T follicular helper cell (primary cell): Measurements from ENCODE around the gene CAMTA1.

Experiments
- DNase-seq: peaks from one replicate; pipeline ENCODE4 v3.0.0-alpha.2; 2020; ENCODE audit warnings: low read depth

Gene CAMTA1

DNA sequence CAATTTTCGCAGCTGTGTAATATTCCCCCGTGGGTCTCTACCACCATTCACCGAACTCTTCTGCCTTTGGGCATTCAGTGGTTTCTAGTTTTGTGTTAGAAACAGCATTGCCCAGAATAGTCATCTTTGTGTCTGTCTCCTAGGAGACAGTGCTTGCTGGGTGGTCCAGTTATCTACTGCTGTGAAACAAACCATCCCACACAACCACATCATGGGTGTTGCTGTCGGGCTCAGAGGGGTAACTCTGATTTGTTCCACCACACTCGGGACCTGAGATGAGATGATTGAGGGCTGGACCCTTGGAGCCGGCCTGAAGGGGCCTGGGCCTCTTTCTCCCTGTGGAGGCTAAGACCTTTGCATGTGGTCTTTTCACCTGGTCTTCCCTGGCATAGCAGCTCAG, 558.6 kb downstream of the CAMTA1 start:
- DNase-seq, result no peak

DNA sequence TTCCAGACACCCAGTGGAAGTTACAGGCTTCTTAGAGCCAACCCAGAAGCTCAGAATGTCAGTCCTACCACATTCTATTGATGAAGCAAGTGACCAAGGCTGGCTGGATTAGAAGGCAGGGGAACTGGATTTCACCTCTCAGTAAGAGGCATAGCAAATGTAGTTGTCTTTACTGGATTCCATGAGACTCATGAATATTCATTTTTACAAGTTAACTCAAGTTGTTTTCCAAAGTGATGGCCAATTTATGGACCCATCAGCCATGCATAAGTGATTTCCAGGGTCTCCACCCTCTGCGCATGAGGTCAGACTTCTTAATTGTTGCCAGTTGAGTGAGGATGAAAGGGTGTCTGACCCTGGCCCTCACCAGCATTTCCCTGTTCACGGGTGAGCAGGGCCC, 559.0 kb downstream of the CAMTA1 start:
- no peak for DNase-seq

DNA sequence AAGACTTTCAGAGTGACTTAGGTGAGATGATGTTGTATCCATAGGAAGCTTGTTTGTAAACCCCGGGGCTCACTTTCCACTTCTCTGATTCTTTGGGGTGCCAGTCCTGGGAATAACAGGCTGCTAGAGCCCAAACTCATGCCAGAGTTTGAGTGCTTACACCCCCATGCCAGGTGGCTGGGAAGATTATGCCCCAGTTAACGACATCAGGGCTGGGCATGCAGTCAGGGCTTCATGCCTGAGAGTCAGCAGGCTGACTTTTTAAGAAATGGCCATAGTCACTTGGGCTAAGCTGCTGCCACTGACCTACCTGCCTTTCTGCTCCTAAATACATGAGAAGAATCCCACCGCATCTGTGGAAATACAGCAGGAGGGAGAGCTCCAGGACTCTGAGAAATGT, 560.3 kb downstream of the CAMTA1 start:
- DNase-seq, result no peak

DNA sequence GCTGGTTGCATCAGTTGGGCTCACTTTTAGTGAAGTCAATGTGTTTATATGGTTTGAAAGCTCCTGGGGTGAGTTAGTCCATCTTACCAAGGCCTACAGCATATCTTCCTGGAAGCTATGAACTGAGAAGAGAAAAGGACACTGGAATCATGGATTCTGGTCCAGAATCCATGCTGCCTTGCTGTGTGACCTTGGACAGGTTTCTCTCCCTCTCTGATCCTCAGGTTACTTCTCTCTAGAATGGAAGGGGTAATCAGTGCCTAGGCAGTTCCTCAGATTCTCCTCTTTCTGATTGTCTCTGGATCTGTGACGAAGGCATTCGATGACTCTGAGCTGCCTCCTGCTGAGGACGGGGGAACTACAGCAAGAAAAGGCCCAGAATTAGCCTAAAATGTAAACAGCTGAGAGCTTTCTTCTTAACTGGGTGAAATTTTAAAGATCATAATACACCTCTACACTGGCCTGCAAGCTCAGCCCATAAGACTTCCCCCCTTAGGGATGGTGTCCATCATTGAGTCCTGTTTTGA, 560.9 kb downstream of the CAMTA1 start:
- no peak for DNase-seq

DNA sequence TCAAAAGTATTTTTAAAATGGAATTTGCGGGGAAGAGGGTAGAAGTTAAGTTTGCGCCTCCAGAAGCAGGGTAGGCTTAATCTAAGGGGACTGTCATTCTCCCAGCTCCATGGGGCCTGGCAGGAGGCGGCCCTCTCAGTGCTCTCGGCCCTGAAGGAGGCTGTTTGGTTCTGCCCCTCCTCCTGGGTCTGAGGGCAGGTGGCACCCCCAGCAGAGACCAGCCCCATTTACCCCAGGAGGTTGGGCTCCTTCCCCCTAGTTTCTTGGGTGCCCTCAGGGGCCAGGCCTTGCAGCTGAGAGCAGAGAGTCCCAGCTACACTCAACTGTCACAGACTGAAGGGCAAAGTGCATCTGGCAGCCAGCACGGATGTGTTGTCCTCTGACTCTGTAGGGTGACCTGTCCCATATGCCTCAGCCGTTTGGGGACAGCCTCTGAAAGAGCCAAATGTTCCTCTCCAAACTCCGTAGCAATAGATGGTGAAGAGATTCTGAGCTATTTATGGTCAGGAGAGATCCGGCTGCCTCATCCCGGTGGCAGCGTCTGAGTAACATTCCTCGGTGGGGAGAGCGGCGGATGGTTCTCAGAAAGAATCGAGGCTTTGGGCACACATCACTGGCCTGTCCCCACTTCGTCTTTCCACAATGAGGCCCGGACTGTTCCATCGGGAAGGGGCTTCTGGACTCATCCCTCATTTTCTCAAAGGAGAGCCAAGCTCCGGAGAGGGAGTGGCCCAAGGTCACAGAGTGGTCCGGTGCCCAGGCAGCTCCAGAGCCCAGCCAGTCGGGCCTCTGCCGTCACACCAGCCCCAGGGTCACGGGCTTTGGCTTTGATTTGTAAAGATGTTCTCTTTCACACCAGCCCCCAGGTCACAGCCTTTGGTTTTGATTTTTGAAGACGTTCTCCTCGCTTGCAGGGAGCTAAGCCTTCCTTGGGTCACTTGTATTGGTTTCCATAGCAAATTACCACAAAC, 561.6 kb downstream of the CAMTA1 start:
- no peak for DNase-seq

DNA sequence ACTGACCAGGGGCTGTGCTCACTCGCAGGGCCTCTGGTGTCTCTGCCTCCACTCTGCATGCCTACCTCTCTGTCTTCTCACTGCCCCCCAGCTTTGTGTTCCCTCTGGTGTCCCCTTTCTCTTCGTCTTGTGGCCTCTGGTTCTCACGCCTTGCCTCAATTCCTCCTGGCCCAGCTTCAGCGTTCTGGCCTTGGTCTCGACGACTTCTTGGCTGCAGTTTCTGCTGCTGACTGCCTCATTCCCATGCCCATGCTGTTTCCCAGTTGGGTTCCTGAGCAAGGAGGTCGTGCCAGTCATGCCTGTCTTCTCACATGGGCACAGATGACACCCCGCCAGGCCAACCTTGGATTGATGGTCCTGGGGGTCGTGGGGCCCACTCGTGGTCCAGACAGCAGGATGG, 562.8 kb downstream of the CAMTA1 start:
- no peak for DNase-seq

DNA sequence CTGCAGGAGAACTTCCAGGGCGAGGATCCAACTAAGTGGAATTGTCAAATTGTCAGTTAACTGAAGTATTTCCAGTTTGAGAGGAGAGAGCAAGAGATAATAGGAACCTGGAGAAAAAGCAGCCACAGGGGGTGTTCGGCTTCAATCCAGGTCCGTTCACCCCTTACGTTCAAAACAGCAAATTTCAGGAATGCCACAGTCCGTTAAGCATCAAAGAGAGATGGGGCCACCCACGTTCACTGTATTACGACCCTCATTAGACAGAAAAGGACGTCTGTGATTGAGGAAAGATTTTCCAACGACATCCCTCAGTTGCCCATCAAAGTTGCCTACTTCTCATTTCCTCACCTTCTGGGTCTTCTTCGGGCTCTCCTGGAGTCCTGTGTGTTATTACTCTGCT, 563.3 kb downstream of the CAMTA1 start:
- DNase-seq, result no peak

DNA sequence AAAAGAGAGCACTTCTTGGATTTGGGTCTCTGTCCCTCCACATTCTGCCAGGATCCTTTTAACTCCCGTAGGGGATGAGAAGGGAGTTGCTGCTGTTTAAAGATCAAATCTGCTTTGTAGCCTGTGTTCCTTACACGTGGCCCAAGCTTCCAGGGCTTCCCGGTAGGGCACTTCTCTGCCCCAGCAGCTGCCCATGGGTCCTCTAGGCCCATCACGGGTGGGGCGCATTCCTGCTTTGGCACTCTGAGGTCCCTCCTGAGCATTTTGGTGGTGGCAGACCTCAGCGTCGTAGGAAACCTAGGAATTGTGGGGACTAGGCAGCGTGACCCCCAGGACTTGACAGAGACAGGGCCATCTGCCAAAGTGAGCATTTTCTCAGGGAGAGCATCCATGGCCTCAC, 565.5 kb downstream of the CAMTA1 start:
- no peak for DNase-seq

DNA sequence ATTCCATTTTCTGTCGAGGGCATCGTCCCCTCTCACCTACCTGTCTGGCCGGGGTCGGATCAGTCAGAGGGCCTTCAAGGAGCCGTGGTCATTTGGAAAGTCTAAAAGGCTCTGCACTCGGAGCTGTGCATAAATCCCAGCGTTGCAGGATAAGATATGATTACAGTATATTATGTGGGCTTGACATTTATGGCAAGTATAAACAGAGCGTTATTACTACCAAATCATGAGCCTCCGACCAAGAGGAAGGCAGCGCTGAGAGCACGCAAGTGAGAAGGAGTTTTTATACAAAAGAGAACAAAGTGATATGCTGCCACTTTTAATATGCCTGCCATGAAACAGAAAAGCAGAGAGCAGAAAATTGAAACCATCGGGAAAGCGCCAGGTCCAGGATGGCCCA, 566.4 kb downstream of the CAMTA1 start:
- DNase-seq, result no peak

DNA sequence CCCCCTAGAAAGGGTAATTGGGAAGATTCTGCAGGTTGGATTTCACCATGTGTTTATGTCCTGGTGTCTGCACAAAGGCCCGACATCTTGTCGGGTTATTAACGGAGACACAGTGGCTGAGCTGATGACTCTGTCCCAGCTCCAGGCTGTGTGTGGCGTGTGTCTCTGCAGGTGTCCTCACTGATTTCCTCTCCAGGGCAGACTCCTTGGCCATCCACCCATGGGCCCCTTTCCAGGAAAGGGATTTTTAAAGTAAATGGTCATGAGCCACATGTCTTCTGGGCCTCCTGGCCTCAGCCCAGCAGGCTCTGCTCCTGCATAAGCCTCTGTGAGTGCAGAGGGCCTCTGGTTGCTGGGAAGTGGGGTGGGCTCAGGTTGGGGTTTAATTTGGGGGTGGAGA, 567.1 kb downstream of the CAMTA1 start:
- no peak for DNase-seq

DNA sequence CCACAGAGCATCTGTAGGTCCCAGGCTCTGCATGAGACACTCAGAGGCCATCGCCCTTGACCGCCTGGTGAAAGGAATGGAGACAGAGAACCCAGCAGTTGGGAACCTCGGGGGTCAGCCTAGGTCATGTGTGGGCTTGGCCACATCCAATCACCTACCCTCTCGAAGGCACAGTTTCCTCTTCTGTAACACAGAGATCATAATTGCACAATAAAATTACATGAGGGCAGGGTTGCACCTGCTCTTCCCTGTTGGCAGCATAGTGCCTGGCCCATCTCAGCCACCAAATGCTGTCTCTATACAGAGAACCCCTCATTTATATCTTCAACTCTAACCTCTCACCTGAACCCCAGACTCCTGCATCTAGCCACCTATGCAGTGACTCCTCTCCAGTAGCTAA, 567.7 kb downstream of the CAMTA1 start:
- DNase-seq, result no peak

DNA sequence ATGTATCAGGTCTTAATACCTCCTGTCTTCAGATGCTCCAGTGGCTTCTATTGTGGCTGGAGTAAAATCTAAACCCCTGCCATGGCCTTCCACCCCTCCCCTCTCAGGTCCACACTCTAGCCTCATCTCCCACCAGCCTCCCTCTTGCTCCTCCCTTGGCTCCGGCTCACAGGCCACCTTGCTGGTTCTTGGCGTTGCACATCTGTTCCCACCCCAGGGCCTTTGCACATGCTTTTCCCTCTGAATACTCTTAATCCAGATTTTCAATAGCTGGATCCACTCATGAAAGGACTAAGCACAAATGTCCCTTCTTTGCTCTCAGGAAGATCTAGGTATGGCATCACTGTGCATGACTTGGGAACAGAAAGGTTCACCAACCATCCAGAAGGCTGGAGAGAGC, 570.4 kb downstream of the CAMTA1 start:
- DNase-seq, result no peak

DNA sequence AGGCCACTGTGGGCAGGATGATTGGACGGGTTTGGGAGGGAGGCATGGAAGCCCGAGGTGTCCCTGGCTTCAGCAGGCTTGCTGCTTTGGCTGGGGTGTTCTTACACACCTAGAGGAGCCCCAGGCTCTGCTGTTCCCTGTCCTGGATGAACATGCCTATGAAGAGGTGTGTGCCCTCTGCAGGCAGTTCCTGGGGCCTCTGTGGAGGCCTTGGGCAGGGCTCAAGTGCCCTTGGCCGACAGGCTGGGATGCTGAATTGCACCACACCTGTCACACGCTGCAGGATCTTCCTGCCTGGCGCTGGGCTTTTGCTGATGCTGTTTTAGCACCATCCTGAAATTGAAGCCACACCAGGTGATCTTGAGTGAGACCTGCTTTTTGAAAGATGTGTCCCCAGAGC, 570.8 kb downstream of the CAMTA1 start:
- no peak for DNase-seq

DNA sequence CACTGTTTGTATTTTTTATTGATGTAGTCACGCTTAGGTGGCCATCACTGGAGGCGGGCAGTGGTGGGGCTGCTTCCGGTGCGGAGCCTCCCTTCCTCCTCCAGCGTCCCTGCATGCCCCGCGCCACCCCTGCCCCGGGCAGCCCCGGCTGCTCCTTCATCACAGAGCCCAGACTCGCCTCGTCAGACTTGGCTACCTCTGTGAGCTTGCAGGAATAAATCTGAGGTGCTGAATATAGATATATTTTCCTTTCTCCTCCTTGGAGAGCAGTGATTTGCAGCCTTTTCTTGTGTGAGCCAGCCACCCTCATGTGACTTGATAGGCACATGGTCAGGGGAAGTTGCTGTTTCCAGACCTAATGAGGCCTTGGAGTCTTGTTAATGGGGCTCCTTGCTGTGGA, 573.2 kb downstream of the CAMTA1 start:
- no peak for DNase-seq

DNA sequence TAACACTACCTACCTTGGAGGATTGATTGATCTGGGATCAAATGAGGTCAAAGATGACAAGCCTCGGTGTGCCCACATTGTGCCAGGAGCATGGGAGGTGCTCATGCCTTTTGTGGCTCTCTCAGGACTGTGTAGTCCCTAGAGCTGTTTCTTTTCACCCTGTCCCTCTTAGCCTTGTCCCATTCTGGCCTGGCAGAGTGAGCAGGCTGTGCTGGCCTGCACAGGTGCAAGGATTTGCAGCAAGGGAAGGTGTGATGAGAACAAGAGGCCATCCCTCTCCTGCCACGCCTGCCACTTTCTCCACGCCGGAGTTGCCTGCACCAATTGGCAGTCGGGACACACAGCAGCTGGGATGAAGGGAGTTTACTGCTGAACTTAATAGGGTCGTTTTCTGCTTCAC, 575.3 kb downstream of the CAMTA1 start:
- no peak for DNase-seq

DNA sequence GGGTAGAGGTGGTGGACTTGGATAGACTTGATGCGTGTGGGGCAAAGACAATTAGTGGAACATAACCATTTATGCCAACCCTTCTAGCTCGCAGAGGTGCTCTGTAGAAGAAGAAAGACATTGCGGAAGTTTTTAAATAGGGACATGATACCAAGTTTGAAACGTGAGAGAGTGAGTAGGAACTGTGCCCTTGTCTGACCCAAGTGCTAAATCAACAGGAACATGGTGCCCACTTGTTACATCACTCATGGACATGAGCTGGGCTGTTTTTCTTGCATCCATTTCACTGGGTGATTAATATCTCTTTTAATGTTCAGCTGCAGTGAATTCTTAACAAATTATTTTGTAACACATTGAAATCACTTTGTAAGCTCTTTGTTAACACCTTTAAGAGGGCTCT, 577.7 kb downstream of the CAMTA1 start:
- no peak for DNase-seq

DNA sequence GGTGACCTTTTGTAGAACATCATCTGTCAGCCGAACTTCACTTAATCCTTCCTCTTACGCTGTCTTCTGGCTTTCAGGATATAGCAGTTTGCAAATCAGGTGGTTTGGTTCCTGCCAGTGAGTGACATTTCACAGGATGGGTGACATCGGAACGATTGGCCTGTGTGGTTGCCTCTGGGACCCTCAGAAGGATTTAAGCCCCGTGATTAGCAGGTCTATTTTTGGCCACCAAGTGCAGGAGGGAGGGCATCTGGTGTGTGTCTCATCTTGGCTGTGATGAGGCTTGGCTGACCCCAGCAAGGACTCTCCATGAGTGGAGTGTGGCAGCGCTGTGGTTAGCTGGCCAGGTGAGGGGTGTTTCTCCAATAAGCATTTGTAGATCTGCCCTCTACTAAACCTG, 578.2 kb downstream of the CAMTA1 start:
- no peak for DNase-seq

DNA sequence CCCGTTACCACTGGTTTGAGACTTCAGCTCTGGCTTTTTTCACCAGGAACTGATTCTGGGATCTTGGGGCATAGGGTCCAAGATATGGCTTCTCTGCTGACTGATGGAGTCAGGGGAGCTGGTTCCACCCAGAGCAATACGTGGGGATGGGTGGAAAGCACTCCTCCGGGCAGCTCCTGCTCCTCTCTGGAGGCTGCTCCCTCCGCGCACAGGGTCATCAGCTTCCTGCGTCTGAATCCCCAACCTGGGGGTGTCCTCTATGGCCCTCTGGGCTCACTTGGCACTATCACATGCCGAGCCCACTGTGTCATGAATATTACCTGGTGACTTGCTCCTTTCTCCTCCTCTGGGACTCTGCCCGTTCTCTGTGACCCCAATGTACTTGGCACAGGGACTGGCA, 580.5 kb downstream of the CAMTA1 start:
- no peak for DNase-seq

DNA sequence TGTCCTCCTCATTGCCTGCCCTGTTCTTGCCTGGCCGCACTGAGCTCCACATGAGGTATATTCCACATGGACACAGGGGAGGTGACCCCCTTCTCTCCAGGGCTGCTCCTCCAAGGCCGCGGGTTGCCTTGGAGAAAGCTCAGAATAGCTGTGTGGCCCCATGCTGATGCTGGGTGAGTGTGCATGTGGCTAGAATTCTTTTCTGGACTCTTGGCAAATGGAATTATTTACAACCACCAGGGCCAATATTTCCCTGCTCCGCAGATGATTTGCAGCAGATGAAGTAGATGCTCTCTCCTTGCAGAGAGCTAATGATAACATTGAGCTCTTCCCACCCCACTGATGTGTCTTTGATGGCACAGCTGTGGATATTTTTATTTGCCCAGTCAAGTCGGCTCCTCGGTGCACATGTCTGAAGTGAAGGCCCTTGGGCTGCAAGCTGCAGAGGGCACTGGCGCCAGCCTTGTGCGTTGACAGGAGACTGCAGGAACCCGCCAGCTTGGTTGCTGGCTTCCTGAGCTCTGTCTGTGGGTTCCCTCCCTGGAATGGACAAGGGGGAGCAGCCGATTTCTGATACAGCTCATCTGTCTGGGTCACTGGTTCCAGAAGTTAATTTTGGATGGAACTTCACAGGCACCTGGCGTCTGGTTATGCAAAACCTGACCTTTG, 581.2 kb downstream of the CAMTA1 start:
- DNase-seq, result no peak

DNA sequence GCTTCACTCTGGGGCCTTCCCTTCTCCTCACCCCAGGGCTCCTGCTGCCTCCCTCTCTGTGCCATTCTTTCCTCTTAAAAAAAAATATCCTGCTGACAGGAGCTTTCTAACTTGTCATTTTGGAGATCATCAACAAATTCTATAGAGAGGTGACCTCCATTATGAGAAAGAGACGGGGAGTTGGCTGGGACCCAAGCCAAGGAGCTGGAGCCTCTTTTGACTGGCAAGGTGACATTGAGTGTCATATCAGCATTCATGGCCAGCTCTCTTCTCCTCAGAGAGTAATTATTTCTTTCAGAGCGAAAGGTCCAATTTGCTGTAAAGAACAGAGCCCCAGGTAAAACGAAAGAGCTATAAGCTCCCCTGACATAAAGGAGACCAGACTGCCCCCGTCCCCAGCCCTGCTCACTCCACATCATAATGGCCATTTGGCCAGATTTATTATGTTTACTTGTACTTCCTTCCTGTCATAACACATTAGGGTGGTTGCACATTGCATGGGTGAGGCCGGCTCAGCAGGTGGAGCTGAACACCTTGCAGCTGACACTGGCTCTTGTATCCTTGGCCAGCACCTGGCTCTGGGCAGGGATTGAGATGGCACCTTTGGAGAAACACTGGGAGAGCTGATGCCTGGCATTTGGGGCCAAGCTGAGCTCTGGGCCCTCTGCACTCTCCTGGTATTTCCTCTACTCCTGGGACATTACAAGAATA, 581.9 kb downstream of the CAMTA1 start:
- DNase-seq, result no peak

DNA sequence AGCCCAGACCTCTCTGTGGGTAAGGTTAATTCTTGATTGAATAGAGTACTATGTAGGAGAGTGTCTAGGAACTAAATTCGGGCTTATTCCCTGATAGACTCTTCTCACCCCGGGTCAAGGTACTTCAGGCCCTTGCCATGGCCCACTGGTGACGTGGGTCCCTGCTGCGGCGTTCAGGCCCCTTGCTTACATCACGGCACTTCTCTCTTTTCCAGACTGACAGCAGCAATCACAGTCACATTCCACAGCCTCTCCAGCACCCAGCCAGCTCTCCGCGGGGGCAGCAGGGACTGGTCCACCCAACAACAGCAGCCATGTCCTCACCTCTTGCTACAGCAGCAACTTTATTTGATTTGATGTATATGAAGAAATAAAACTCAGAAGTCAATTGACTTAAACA, 584.6 kb downstream of the CAMTA1 start:
- DNase-seq, result no peak

DNA sequence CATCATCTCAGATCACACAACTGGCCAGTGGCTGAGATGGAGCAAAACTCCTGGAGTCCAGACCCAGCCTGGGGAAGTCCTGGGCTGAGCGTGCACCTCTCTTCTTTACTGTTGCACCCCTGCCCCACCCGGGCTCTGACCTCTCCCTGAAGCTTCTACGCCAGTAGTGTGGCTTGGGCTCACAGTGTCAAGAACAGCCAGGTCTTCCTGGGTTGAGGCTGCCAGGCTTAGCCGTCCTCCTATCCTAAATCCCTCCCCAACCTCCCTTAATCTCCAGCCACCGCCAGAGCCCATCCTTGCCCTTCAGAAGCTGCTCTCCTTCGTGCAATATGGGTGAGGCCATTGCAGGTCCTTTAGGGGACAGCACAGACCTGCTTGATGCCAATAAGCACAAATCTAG, 586.7 kb downstream of the CAMTA1 start:
- DNase-seq, result no peak
